Nucleus accumbens (tissue), 56 donors: ENCODE results near the gene RASA3.
A peak's percentile ranks its signal among the peaks of the same experiment; 100 is the strongest.
"Not testable (repeated sequence)": the region's sequence is repeated elsewhere in the genome, so short reads cannot be mapped to it uniquely, and the experiment has no call there.

Experiments
- DNase-seq, 56 donors: peaks; one replicate each; lab custom pipeline; 2025; lab: John Stamatoyannopoulos, UW

RASA3 gene

DNA sequence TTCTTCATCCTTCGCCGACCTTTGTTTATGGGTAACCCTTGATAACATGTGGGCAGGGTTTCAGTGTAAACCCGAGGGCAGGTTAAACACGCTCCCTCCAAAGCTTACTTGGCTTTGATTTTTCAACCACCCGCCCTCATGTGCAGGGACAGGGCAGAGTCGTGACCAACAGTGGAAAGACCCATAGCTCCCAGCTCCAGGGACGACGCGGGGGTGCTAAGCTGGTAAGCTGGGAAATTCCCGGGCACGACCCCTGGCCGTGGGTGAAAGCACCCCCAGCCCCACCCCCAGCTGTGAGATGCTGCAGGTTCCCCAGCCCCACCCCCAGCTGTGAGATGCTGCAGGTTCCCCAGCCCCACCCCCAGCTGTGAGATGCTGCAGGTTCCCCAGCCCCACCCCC lies 17.8 kb downstream of the RASA3 start:
- DNase-seq: not testable (repeated sequence)

GRCh38 chr13:114114006-114114640 lies 18.3 kb downstream of the RASA3 start:
- no peak for DNase-seq

- DNase-seq: not testable (repeated sequence)
Measured at GRCh38 chr13:114113395-114113794, 19.0 kb downstream of the RASA3 start.

- no peak for DNase-seq
Measured at GRCh38 chr13:114112826-114113322, 19.5 kb downstream of the RASA3 start.

DNA sequence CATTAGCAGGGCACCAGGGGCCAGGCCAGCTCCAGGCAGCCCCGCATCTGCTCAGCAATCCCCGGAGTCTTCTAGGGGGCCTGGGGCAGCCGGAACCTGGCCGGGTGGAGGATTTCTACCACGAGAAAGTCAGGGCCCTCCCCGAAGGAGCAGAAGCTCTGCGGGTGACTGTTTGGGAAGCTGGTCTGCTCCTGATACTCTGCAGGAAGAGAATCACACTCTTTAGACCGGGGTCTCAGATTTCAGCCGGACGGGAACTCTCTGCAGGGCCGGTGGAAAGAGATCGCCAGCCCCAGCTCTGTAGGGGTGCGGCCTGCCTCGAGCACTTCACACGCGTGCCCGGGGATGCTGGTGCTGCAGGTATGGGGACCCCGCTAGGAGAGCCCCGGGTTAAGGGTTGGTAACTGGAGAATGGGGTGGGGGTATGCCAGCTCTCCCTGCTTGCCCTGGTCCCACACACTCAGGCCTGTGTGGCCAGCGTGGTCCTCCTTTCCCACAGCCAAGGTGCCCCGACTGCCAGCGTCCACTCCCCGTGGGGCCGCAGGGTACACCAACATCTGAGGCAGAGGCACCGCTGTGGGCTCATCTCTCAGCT lies 20.1 kb downstream of the RASA3 start:
- no peak for DNase-seq

DNA sequence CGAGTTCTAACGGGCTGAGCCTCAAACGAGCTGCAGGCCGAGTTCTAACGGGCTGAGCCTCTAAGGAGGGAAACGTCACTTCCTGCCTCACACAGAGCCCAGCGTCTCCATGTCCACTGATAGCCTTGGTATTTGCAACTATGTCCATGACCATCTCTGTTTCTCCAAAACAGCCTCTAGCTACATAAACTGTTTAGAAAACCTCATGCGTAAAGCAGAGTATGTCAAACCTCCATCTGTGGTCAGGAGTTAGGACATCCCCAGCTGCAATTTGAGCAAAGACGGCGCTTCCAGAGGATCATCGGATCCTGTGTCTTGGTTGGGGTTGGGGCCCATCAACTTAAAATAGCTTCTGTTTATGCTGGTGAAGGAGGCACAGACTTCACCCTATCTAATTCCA lies 20.8 kb downstream of the RASA3 start:
- no peak for DNase-seq

DNA sequence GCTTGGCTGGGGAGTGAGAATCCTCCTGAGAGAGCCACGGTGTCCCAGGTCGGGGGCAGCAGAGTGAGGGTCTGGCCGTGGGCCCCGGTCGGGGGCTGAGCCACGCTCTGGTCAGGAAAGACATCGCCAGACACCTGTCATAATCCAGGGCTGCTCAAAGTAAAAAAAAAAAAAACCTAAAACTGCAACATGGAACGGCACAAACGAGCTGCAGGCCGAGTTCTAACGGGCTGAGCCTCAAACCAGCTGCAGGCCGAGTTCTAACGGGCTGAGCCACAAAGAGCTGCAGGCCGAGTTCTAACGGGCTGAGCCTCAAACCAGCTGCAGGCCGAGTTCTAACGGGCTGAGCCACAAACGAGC lies 21.6 kb downstream of the RASA3 start:
- not testable (repeated sequence) for DNase-seq

DNA sequence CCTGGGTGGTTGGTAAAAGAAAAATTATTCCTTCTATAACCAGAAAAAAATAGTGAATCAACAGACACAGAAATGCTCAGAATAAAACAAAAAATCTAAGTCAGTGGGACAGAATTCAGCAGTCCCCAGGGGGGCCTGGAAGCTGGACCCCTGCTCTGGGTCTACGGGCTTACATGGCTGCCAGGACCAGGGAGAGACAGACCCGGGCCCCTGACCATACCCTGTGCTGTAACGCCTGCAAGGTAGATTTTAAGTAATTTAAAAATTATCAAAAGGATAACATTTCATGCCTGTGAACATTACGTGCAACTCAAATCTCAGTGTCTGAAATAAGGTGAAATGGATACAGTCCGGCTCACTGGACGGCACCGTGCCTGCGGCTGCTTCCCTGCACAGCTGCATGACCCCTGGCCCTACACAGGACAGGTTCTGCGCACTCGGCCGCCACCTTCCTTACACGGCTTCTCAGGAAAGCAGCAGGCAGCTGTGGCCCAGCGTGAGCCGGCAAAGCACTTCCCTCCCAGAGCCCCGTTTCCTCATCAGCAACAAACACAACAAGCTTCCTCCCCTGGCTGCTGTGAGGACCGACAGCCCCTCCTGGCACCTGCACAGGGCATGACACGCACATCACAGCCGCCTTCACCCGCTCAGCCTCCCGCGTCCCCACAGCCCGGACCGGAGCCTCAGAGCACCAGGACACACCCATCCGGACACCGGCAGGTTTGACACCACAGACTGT lies 22.2 kb downstream of the RASA3 start:
- DNase-seq: no peak

GRCh38 chr13:114109641-114110041 lies 22.8 kb downstream of the RASA3 start:
- DNase-seq: peak in 14 of 56 donors; percentile 13 to 68 (median 32)

GRCh38 chr13:114108894-114109293 lies 23.5 kb downstream of the RASA3 start:
- DNase-seq: no peak

- no peak for DNase-seq
Measured at GRCh38 chr13:114108141-114108761, 24.2 kb downstream of the RASA3 start.

DNA sequence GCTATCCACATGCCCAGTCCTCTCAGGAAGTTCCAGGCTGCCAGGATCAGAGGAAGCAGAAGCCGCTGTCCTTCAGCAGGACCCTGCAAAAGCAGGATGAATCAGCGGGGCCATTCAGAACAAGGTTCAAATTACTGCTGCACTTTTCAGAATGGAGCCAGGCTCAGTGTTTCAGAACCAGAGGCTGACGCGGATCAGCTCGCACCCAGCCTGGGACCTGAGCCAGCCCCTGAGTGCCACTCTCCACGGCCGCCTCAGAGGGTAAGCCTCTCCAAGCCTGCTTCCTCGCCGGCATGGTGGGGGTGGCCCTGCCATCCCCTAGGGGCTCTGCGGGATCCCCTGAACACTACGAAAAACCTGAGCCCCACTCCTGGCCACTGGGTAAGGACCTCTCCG lies 24.7 kb downstream of the RASA3 start:
- peak in 9 of 56 donors; percentile 27 to 70 (median 31) for DNase-seq

DNA sequence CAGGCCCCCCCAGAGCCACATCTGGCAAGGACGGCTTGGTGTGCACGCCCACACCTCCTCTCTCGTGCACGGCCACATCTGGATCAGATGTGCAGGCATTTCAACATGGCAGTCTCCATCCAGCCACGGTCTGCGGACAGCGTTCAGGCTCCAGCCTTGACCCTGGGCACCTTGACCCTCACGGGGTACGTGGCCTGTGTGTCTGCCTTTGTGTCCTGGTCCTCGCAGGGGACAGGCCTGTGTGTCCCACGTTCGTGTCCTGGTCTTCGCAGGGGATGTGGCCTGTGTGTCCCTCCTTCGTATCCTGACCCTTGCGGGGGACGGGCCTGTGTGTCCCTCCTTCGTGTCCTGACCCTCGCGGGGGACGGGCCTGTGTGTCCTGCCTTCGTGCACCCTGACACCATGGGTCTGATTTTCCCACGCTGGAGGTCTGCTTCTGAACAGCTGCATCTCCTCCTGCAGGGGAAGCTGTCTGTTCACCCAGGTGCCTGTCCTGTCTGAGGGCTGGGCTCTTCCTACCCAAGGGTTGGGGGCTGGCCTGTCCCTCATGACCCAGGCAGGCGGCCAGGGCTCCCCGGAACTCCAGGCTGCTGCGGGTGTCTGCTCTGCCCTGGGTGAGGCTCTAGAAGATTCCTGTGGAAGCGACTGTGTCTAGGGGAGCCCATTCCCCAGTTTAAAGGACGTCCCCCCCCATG lies 25.3 kb downstream of the RASA3 start:
- DNase-seq: no peak

DNA sequence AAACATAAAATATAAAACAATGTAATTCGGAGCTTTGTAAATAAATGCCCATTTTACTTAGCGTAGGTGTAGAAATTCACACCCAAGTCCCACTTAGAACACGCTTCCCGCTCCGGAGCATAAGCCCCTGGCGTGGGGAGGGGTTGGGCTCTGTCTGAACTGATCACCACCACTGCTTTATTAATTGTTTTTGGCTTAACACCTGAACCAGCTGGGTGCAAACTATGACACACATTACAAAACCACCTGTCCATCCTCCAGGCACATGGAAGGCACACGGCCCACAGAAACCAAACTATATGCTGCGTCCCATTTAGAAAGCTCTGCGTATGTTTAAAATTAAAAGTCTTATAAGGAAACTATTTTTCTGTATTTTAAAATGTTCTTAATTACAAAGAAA lies 25.9 kb downstream of the RASA3 start:
- DNase-seq: no peak

DNA sequence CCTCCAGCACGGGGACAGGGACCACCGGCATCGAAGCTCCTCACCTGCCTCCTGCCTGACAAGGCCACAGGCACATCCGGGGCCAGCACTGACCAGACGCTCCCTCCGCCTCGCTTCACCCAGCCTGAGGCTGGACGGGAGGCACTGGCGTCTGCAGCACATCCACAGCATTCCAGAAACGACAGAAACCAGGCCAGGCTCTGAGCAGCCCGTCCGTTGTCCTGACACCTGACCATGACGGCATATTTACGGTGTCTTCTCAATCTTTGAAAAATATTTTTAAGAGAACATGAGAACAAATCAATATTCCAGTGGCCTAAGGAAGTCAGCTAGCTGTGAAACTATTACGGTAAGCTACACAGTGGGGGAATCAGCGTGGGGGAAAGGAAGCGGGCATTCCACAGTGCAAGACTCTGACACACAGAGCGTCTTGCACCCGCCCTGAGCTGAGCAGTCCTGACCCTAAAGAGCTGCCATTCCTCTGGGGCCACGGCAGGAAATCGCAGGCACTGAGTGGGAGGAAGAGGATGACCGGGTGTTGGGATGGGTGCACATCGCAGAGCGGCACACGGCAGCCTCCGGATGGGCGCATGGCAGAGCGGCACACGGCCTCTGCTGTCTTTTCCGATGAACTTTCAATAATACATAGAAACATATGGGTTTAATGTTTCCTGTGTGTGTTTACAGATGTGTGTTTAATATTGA lies 26.8 kb downstream of the RASA3 start:
- no peak for DNase-seq

DNA sequence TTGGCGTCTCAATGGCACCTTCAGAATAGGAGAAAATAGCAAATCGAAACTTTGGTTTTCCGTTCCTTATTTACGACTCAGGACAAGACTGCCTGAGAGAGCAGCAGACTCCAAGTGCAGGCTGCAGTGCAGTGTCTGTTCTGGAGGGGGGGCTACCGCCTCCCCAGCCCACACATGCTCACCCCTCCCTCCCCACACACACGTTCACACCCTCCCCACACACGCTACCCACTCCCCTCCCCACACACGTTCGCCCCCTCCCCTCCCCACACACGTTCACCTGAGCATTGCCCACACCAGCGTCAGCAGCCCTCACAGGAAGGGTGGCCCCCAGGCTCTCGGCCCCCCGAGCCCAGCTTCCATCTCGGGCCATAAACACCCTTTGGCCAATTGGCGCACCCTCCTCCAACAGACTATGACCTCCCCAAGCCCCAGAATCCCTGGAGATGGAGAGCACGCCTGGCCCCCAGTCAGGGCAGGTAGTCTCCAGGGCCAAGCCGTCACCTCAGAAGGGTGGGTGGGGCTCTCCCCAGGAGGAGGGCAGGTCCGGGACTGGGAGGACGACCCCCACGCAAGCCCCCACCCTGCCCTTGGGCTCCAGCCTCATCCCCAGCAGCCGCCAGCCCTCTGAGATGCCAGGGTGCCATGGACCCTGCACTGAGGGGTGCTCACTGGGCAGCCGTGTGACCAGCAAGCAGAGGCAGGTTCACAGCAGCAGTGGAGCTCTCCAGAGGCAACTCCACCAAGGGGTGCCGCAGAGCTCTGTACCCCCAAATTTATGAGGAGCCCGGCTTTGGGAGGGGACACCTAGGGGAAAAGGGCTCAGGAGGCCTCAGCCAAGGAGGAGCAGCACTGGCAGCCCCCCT lies 27.5 kb downstream of the RASA3 start:
- no peak for DNase-seq

DNA sequence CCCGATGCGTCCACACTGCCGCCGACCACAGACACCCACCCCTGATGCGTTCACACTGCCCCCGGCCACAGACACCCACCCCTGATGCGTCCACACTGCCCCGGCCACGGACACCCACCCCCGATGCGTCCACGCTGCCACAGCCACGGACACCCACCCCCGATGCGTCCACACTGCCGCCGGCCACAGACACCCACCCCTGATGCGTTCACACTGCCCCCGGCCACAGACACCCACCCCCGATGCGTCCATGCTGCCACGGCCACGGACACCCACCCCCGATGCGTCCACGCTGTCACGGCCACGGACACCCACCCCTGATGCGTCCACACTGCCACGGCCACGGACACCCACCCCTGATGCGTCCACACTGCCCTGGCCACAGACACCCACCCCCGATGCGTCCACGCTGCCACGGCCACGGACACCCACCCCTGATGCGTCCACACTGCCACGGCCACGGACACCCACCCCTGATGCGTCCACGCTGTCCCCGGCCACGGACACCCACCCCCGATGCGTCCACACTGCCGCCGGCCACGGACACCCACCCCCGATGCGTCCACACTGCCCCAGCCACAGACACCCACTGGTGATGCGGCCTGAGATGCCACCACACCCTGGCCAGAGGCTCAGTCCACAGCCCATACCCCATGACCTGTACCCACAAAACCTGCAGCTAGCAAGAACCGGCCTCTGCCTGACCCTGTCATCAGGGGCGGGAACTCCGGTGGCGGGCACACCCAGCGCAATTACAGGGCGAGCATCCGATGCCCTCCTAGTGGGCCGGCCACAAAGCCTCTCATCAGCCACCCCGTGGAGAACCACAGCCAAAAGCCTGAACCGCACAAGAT lies 28.4 kb downstream of the RASA3 start:
- no peak for DNase-seq

DNA sequence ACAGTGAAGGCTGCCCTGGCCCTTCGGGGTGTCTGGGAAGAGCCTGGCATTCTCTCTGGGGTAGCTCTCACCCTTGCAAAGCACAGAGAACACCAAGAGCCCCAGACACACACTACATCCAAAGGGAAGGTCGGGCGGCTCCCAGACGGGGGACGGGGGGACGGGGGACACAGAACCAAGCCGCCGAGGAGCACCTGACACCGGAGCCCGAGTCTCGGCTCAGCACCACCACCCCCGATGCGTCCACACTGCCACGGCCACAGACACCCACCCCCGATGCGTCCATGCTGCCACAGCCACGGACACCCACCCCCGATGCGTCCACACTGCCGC lies 29.2 kb downstream of the RASA3 start:
- DNase-seq: not testable (repeated sequence)
